HUDEP-2 (cell line): ENCODE data around the gene POLR2L.

Source experiments
- DNase-seq, 76 experiments: peaks; one replicate each; lab custom pipeline; 2025; ENCODE audit not compliant: unreplicated experiment in 76 of 76; lab: John Stamatoyannopoulos, UW

The POLR2L gene

DNA sequence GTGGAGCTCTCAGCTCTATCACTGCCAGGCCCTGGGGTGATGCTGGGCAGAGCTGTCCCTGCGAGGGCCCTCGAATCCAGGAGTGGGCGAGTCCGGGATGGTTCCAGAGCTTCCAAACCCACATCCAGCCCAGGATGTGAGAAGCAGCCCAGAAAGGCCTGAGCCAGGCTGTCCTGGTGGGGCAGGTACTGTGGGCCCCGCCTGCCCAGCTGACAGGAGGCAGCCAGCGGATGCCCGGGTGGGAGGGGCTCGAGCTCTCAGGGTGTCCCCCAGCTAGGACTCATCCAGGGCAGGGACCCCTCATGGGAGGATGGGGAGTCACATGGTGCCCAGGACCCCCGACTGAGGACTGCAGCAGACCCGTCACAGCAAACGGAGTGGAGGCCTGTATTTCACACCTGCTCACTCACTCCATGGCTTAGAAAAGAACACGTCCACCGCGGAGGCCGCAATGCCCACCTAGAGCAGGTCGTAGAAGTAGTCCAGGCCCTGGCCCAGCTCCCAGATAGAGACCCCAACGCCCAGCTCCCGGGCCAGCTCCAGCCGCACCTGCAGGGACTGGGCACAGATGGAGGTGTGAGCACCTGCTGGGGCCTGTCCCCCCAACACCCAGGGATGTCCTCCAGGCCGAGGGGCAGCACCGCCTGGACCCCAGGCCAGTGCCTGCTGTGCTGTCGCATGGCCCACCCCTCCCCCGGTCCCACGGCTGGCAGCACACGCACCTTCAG is 27.2 kb upstream of the POLR2L start:
- DNase-seq = no peak

DNA sequence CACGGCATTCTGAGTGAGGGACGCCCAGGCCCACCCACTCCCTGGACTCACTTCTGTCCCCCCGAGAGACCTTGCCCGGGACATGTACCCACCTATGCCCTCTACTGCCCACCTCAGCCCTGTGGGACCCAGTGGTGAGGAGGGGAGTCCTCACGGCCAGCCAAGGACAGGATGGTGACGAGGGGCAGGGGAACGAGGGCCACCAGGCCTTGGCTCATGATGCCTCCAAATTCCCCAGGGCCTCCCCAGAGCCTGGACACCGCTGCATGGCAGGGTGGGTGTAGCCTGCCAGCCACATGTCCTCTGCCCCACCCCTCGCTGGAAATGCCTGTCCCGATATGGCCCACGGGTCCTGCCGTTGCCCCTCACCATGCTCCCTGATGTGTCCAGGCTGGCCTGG is 26.5 kb upstream of the POLR2L start:
- no peak for DNase-seq

DNA sequence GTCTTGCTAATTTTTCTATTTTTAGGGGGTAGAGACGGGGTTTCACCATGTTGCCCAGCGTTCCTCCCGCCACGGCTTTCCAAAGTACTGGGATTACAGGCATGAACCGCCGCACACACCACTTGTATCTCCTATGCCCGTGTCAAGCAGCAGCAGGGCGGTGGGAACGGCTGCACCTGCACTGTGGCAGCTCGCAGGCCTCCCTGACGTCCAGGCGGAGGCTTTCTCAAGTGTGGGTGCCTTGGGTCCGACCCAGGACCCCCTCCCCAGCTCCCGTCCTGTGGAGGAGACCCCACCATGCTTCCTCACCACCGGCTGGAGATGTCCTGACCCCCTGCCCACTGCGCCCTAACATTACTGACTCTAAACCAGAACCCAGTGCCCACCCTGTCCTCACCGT is 26.1 kb upstream of the POLR2L start:
- no peak for DNase-seq

DNA sequence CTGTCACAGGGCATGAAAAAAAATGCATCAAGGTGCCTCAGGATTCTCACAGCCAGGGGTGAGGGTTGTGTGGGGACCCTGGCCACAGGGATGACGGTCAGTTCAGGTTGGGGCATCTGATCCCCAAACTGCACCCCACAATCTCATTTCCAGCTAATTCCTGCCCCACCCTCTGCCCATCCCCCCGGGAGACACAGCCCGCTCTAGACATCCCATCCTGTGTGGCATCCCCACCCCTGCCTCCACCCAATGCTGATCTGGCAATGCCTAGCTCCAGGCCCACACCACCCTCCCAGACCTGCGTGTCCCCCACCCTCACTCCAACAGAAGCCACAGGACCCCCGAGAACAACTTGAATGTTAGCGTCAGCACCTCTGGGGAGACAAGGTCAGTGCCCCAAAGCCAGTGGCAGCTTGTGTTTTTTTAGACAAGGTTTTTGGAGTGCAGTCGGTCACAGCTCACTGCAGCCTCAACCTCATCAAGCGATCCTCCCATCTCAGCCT is 25.6 kb upstream of the POLR2L start:
- no peak for DNase-seq

DNA sequence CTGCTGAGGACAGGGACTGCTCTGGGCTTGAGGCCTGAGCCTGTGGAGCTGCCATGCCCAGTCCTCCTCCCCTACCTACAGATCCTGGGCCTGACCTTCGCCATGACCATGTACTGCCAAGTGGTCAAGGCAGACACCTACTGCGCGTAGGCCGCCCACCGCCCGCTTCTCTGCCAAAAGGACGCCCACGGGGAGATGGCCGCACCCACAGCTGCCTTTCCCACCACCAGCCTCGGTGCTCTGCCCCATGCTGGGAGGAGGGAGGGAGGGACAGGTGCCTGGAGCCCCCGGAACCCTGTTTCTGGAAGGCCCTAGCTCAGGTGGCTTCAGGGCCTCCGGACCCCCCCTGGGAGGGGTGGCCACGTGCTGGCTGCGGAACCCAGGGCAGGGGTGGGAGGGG is 24.2 kb upstream of the POLR2L start:
- DNase-seq = no peak

DNA sequence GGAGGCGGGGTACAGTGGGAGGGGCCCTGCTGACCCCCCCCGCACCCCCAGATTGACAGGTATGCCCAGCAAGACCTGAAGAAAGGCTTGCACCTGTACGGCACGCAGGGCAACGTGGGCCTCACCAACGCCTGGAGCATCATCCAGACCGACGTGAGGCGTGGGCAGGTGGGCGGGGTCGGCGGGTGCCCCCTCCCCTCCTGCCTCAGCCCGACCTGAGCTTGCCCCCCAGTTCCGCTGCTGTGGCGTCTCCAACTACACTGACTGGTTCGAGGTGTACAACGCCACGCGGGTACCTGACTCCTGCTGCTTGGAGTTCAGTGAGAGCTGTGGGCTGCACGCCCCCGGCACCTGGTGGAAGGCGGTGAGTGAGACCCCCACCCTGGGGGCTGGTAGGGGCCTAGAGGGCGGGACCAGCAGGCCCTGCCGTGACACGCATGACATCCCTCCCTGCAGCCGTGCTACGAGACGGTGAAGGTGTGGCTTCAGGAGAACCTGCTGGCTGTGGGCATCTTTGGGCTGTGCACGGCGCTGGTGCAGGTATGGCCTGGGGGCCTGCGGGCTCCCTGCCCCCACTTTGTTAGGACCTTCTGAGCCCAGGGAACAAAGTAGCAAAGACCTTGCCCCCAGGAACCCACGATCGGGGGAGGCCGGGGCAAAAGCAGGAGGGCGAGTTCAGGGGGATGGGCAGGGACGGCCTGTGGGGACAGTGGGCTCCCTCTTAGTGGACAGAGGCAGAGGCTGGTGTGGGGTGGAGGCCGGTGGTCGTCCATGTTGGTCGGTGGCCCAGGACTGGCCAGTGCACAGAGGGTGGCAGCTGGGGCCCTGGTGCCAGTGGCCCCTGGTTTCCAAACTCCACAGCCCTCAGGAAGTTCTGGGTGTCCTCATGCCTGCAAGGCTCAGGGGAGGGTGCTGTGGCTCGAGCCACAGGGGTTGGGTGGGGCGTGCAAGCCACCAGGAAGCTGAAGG is 23.4 kb upstream of the POLR2L start:
- DNase-seq = no peak

DNA sequence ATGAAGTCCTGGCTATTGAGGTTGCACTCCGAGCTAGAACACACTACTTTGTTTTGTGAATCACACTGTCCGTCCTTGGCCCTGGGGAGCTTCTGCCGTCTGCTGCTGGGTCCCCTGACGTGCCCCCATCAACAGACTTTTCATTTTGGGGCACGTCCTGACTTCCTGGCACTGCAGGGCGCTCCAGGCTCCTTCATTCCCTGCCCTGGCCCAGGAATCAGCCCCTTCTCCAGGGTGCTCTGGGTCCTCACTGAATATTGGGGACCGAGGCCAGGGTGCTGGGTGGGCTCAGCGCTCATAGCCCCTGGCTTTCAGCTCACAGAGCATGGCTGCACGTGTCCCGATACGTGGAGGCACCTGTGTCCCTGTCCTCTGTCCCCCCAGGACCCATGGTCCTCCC is 22.6 kb upstream of the POLR2L start:
- no peak for DNase-seq

DNA sequence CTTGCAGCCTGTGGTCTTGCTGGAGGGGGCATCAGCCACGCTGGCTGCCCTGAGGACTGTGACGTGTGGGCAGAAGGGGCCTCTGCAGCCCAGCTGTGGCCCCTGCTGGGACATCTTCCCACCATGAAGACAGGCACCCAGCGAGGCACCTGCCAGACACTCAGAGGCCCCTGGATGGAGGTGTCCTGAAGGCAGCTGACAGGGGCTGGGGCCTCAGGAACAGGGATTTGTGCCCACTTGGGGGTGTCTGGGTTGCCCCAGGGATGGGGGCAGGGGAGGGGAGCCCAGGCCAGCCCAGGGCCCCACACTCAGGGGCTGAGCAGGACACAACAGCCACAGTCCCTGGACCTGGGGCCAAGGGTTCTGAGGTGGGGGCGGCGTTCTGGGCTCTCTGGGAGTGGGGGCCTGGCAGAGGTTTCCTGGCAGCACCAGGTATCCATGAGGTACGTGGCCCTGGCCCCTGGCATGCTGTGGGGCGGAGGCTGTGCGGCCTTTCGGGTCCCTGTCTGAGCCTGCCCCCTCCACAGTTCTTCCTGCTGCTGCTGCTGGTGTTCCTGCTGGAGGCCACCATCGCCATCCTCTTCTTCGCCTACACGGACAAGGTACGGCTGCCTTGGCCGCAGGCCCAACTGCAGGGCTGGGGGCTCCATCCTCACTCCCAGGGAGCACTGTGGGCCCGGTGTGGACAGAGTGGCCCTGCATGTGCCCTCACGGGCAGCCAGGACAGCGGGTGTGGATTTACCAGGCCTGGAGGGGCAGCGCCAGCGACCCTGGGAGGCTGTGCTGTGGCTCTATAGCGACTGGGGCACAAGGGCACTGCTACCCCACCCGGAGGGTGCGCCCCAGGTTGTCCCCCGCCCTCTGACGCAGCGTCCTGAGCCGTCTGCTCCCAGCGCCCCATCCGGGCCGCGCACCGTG is 21.8 kb upstream of the POLR2L start:
- peak in 1 of 76 experiments; percentile 6 for DNase-seq

DNA sequence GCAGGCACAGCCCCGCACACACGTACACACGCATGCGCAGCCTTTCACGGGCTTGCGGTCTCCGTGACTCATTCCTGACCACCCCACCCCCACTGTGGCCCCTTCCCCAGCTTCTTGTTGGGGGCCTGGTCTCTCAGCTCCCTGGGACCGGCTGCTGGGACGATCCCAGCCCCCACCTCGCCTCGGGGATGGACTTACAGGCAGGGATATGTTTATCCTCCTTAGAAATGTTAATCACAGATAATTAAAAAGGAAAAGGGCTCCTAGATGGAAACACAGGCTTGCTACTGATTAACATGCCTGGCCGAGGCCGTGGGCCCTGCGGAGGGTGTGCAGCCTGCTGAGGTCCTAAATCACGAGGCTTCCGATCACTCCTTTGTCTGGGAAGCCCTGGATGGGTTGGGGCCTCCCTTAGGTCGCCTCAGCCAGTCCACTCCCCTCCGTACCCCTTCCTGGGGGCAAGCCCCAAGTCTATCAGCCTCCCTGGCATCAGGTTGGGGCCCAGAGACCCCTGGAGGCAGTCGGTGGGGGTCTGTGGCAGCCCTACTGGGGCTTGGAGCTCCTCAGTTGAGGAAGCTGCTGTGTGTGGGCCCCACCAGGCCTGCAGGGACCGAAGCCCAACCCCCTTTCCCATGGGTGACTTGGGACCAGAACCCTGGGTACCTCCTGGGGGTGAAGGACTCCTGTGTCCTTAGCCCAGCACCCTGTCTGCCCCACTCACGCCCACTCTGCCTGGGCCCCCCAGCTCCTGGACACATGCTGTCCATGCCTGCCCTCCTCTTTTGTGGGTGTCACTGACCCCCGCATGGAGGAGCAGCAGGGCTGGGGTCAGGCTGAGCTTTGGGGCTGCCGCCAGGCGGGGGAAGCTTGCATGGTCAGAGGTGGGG is 20.9 kb upstream of the POLR2L start:
- DNase-seq = no peak

DNA sequence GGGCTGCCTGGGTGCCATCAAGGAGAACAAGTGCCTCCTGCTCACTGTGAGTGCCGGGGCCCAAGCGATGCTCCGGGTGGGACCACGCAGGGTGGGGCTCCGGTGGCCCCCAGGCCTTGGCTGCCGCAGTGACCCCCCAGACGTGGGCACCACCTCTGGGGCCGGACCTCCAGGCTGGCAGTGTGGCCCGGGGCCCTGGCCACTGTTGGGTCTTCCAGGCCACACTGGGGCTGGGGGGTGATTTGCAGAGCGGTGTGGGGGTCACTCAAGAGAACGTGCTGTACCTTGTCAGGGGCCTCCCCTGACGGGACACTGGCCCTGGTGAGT is 20.3 kb upstream of the POLR2L start:
- DNase-seq = no peak

DNA sequence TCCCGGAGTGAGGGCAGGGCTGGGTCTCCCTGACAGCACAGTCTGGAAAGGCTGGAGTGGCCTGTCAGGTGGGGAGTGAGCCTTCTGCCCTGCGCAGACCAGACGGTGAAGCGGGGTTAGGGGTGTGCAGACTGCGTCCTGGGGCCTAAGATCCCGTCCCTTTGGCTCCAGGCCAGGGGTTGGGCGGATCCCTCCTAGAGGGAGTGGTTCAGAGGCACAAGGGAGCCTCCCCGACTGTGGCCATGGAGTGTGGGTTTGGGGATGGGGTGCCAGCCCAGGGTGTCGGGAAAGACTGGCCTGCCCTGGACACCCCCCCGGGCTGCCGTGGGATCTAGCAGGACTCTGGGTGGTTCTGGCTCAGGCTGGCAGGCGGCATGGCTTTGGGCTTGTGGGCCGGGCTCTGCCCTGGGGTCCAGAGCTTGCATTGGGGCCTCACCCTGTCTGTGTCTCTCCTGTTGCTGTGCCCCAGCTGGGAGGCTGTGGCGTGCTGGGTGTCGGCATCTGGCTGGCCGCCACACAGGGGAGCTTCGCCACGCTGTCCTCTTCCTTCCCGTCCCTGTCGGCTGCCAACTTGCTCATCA is 19.8 kb upstream of the POLR2L start:
- peak in 72 of 76 experiments; percentile 10 to 87 (median 70) for DNase-seq

DNA sequence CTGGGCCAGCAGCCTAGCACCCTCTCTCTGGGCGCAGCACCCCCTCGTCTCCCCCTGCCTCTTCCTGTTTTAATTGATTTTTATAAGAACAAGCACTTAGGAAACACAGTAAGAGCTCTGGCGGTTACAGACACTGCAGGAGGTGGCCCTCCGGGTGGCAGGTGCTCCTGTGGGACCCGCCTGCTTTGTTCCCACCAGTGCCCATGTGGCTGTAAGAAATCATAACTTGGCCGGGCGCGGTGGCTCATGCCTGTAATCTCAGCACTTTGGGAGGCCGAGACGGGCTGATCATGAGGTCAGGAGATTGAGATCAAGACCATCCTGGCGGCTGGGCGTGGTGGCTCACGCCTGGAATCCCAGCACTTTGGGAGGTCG is 18.8 kb upstream of the POLR2L start:
- peak in 2 of 76 experiments; percentile 20 to 23 for DNase-seq

DNA sequence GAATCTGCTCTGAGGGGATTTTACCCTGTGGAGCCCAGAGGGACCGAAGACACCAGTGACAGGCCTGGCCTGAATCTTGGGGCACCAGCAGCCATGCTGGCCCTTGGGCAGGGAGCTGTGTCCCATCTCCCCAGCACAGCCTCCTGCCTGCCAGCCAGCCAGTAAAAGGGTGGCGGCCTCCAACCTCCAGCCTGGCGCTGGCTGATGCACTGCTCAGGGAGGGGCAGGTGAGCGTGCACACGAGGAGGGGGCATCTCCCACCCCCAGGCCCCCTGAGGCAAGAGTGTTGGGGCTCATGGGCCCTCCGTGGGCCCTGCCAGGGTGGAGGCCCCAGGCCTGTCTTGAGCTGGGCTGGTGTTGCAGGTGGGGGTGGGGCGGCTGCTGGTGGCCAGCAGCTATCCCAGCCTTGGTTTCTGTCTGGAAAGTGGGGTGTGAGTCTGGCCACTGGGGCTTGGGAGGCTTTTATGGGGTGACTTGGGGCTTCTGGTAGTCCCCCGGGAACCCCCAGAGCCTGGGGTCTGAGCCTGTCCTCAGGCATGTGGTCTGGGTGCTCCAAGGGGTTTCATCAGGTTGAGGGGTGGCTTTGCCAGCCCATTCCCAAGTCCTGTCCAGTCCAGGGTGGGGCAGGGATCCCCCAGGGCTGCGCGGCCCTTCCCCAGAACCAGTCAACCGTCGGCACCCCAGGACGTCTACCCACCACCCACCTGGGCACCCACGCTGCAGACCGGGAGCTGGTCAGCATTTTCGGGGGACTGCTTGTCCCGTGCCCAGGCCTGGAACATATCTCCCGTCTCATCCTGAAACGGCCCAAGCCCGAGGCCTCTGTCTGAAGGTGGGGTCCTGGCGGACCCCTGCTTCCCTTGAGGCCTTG is 18.1 kb upstream of the POLR2L start:
- DNase-seq = peak in 13 of 76 experiments; percentile 20 to 54 (median 30)

DNA sequence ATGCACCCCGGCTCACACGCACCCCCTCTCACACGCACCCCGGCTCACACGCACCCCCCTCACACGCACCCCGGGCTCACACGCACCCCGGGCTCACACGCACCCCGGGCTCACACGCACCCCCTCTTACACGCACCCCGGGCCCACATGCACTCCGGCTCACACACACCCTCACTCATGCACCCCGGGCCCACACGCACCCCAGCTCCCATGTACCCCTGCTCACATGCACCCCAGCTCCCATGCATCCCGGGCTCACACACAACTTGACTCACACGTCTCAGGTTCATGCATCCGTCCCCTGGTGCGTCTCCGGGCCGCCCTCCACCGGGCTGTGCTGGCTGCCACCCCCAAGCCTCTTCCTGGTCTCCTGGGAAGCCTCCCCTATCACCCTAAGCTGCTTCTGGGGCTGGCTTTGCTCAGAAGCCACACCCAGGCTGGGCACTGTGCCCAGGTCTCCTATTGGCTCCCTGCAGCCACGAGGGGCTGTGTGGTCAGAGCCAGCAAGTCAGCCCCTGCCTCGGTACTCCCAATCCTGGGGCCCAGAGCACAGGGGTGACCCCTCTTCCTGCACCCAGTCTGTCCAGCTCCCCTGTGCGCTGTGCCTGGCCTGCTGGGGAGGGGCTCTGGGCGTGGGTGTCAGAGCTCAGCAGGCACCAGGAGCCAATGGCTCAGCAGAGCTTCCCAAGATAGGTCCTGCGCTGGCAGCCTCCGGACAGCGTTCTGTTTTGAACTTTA is 17.2 kb upstream of the POLR2L start:
- DNase-seq = peak in 73 of 76 experiments; percentile 30 to 92 (median 83)

DNA sequence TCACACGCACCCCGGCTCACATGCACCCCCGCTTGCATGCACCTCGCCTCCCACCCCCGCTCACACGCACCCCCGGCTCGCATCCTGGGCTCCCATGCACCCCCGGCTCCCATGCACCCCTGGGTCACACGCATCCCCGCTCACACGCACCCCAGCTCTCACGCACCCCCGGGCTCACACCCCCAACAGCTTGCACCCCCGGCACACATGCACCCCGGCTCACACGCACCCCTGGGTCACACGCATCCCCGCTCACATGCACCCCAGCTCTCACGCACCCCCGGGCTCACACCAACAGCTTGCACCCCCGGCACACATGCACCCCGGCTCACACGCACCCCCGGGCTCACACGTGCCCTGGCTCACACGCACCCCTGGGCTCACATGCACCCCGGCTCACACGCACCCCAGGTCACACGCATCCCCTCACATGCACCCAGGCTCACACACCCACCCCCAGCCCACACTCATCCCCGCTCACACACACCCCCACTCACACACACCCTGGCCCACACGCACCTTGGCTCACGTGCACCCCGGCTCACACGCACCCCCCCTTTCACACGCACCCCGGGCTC is 16.5 kb upstream of the POLR2L start:
- no peak for DNase-seq

DNA sequence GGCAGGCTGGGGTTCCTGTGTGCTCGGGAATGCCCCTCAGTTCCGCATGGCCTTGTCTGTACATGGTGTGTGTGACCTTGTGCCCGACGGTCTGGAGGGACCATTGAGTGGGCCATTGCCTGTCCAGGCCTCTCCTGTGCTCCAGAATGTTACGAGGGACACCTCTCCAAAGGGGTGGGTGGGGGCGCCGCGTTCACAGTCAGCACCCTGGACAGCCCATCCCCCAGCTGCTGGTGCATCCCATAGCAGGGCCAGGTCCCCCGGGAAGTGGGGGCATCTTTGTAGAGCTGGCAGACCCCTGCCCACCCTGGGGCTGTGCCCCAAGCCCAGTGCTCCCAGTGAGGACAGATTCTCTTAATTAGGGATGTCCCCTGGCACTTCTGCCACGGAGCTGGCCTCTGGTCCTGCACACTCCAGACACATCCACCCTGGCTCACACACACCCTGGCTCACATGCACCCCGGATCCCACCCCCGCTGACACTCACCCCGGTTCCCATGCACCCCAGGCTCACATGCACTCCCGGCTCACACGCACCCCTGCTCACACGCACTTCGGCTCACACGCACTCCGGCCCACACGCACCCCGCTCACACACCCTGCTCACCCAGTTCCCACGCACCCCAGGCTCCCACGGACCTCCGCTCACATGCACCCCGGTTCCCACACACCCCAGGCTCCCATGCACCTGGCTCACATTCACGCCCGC is 15.9 kb upstream of the POLR2L start:
- no peak for DNase-seq

DNA sequence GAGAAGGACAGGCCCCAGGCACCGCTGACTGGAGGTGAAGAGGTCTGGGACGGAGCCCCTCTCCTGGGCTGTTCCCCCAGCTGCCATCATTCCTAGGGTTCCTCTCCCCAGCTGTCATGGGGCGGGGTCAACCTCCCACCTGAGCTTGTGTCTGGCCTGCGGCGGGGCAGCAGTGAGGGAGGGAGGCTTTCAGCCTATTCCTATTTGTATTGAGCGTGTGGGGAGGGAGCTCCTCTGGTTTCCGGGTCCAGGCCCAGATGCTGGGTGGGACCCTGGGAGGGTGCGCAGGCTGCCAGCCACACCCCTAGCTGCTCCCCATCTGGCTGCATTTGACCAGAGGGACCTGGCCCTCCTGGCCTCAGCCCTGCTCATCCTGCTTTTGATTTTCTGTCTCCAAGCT is 14.1 kb upstream of the POLR2L start:
- DNase-seq = no peak
